HUES6 (cell line): ENCODE data around the gene CIITA.
"Not testable (repeated sequence)": the region's sequence is repeated elsewhere in the genome, so short reads cannot be mapped to it uniquely, and the experiment has no call there.

Experiments
- H3K27ac ChIP-seq: 2 replicates; pipeline ENCODE4 v1.7.0; 2013; ENCODE audit warnings: low read depth, mild to moderate bottlenecking, low read length, inconsistent platforms
- H3K27me3 ChIP-seq: 2 replicates; pipeline ENCODE4 v1.6.1; 2013; ENCODE audit warnings: low read length; ENCODE audit not compliant: control insufficient read depth, insufficient read depth
- H3K36me3 ChIP-seq: 2 replicates; pipeline ENCODE4 v1.6.1; 2013; ENCODE audit warnings: low read length; ENCODE audit not compliant: control insufficient read depth, insufficient read depth
- H3K4me1 ChIP-seq: 2 replicates; pipeline ENCODE4 v1.6.1; 2013; ENCODE audit warnings: low read length; ENCODE audit not compliant: control insufficient read depth, insufficient read depth
- H3K4me3 ChIP-seq: 2 replicates; pipeline ENCODE4 v1.5.1; 2013; ENCODE audit warnings: low read depth, low read length
- H3K9ac ChIP-seq: one replicate; pipeline ENCODE4 v1.6.1; 2013; ENCODE audit warnings: mild to moderate bottlenecking, low read length
- H3K9me3 ChIP-seq: 2 replicates; pipeline ENCODE4 v1.6.1; 2013; ENCODE audit warnings: low read depth, low read length; ENCODE audit not compliant: control insufficient read depth, insufficient read depth

CIITA gene

GRCh38 chr16:10921536-10922327, 44.7 kb downstream of the CIITA start:
- Histone ChIP-seq H3K4me1 (peaks cover 10% of the 10 kb centered on the region), H3K4me3 (no peak overlapping the region), H3K27me3 (no peaks in the 10 kb centered on the region), H3K9me3 (no peaks in the 10 kb centered on the region), H3K27ac (no peak overlapping the region), H3K36me3 (peaks cover 1% of the 10 kb centered on the region; the same call in 1 of the 2 replicates), H3K9ac (no peak overlapping the region)

- Histone ChIP-seq H3K4me1 (peaks cover 10% of the 10 kb centered on the region), H3K27me3 (no peaks in the 10 kb centered on the region), H3K9me3 (no peaks in the 10 kb centered on the region), H3K9ac (no peak overlapping the region), H3K4me3 (no peak overlapping the region), H3K36me3 (peaks cover 9% of the 10 kb centered on the region), H3K27ac (no peak overlapping the region)
Observed at GRCh38 chr16:10922328-10923145, 45.5 kb downstream of the CIITA start.

- H3K4me3 ChIP-seq: no peak overlapping the region
- H3K4me1 ChIP-seq: peaks cover 7% of the 10 kb centered on the region
- no peaks in the 10 kb centered on the region for H3K9me3 ChIP-seq
- H3K27me3 ChIP-seq: no peaks in the 10 kb centered on the region
- no peak overlapping the region for H3K9ac ChIP-seq
- H3K27ac ChIP-seq: no peak overlapping the region
- peaks cover 16% of the 10 kb centered on the region for H3K36me3 ChIP-seq
Observed at GRCh38 chr16:10923146-10923649, 46.2 kb downstream of the CIITA start.

GRCh38 chr16:10923650-10924214, 46.7 kb downstream of the CIITA start:
- no peaks in the 10 kb centered on the region for H3K27me3 ChIP-seq

GRCh38 chr16:10925285-10925684, 48.3 kb downstream of the CIITA start:
- H3K4me3 ChIP-seq, H3K9me3 ChIP-seq, H3K4me1 ChIP-seq, H3K27ac ChIP-seq, H3K9ac ChIP-seq, H3K27me3 ChIP-seq: not testable (repeated sequence)
- H3K36me3 ChIP-seq: peaks cover 26% of the 10 kb centered on the region

More at GRCh38 chr16:10923650-10924214, 46.7 kb downstream of the CIITA start:
- H3K27ac ChIP-seq: no peak overlapping the region
- H3K4me1 ChIP-seq: peaks cover 2% of the 10 kb centered on the region; the same call in 1 of the 2 replicates
- peaks cover 19% of the 10 kb centered on the region for H3K36me3 ChIP-seq
- H3K9ac ChIP-seq: no peak overlapping the region
- H3K9me3 ChIP-seq: no peaks in the 10 kb centered on the region
- no peak overlapping the region for H3K4me3 ChIP-seq

GRCh38 chr16:10926094-10926493, 49.1 kb downstream of the CIITA start:
- Histone ChIP-seq H3K9me3 (no peaks in the 10 kb centered on the region), H3K36me3 (peaks cover 26% of the 10 kb centered on the region), H3K4me1 (peaks cover 2% of the 10 kb centered on the region; the same call in 1 of the 2 replicates), H3K27ac (no peak overlapping the region), H3K9ac (no peak overlapping the region), H3K27me3 (no peaks in the 10 kb centered on the region), H3K4me3 (no peak overlapping the region)

GRCh38 chr16:10926867-10927266, 49.9 kb downstream of the CIITA start:
- H3K9me3 ChIP-seq: no peaks in the 10 kb centered on the region
- no peak overlapping the region for H3K9ac ChIP-seq
- H3K27me3 ChIP-seq: no peaks in the 10 kb centered on the region
- H3K4me3 ChIP-seq: no peak overlapping the region
- peaks cover 2% of the 10 kb centered on the region; the same call in 1 of the 2 replicates for H3K4me1 ChIP-seq
- no peak overlapping the region for H3K27ac ChIP-seq
- peaks cover 26% of the 10 kb centered on the region for H3K36me3 ChIP-seq

GRCh38 chr16:10927497-10928112, 50.6 kb downstream of the CIITA start:
- Histone ChIP-seq H3K4me3 (no peak overlapping the region), H3K36me3 (peaks cover 26% of the 10 kb centered on the region), H3K9me3 (no peaks in the 10 kb centered on the region), H3K9ac (no peak overlapping the region), H3K27me3 (no peaks in the 10 kb centered on the region), H3K4me1 (peaks cover 2% of the 10 kb centered on the region; the same call in 1 of the 2 replicates), H3K27ac (no peak overlapping the region)

- H3K4me1 ChIP-seq, H3K9ac ChIP-seq, H3K27ac ChIP-seq, H3K27me3 ChIP-seq, H3K9me3 ChIP-seq, H3K4me3 ChIP-seq: not testable (repeated sequence)
- H3K36me3 ChIP-seq: peaks cover 37% of the 10 kb centered on the region
Observed at GRCh38 chr16:10929097-10929496, 52.1 kb downstream of the CIITA start.

- H3K27ac ChIP-seq: no peak overlapping the region
- no peaks in the 10 kb centered on the region for H3K4me1 ChIP-seq
- H3K9me3 ChIP-seq: no peaks in the 10 kb centered on the region
- peaks cover 37% of the 10 kb centered on the region for H3K36me3 ChIP-seq
- H3K27me3 ChIP-seq: no peaks in the 10 kb centered on the region
- no peak overlapping the region for H3K9ac ChIP-seq
- no peak overlapping the region for H3K4me3 ChIP-seq
Observed at GRCh38 chr16:10929853-10930754, 53.1 kb downstream of the CIITA start.
